Liver (tissue), 9 donors: ENCODE data around the gene TPT1. TPM values are rescaled to one million over a fixed set of nuclear protein-coding genes. Genes with fewer than 3 reads are reported as not detected.
A peak's percentile ranks its signal among the peaks of the same experiment; 100 is the strongest.

Source experiments
- DNase-seq: peaks from one replicate; pipeline ENCODE4 v3.0.0-alpha.2; 2017; ENCODE audit warnings: low spot score
- H3K27ac ChIP-seq, 2 donors: one replicate each; pipeline ENCODE4 v1.7.0; 2013; ENCODE audit warnings: inconsistent platforms in 2 of 2, low read length in 2 of 2, control low read depth in 1 of 2, low read depth in 1 of 2, mild to moderate bottlenecking in 1 of 2
- H3K27me3 ChIP-seq, 4 donors: one replicate each; pipeline versions ENCODE4 v1.6.1 to v1.7.0; 2013; ENCODE audit warnings: low read length in 3 of 4, inconsistent platforms in 1 of 4, mild to moderate bottlenecking in 1 of 4, moderate library complexity in 1 of 4; ENCODE audit not compliant: control insufficient read depth in 4 of 4, insufficient read depth in 4 of 4
- H3K36me3 ChIP-seq, 4 donors: one replicate each; pipeline versions ENCODE4 v1.6.1 to v1.7.0; 2013; ENCODE audit warnings: low read length in 3 of 4, mild to moderate bottlenecking in 3 of 4, low read depth in 1 of 4, moderate library complexity in 1 of 4; ENCODE audit not compliant: control insufficient read depth in 4 of 4, insufficient read depth in 3 of 4
- H3K4me1 ChIP-seq, 4 donors: one replicate each; pipeline versions ENCODE4 v1.6.1 to v1.7.0; 2013; ENCODE audit warnings: low read length in 3 of 4, mild to moderate bottlenecking in 3 of 4, moderate library complexity in 1 of 4; ENCODE audit not compliant: control insufficient read depth in 4 of 4, insufficient read depth in 4 of 4
- H3K4me3 ChIP-seq, 3 donors: one replicate each; pipeline versions ENCODE4 v1.6.1 to v1.7.0; 2013; ENCODE audit warnings: low read length in 3 of 3, control low read depth in 1 of 3, low read depth in 1 of 3, mild to moderate bottlenecking in 1 of 3
- H3K9ac ChIP-seq, 2 donors: one replicate each; pipeline ENCODE4 v1.7.0; 2013; ENCODE audit warnings: low read length in 2 of 2, mild to moderate bottlenecking in 2 of 2, moderate library complexity in 2 of 2, control low read depth in 1 of 2, low read depth in 1 of 2
- H3K9me3 ChIP-seq, 4 donors: one replicate each; pipeline versions ENCODE4 v1.6.1 to v1.7.0; 2013; ENCODE audit warnings: low read length in 3 of 4; ENCODE audit not compliant: control insufficient read depth in 4 of 4
- EGR1 ChIP-seq, 2 donors: IDR thresholded peaks; 2 replicates each; pipeline ENCODE4 v1.6.1; 2016 to 2018; ENCODE audit warnings: antibody characterized with exemption in 2 of 2, low read depth in 2 of 2
- FOXA1 ChIP-seq: IDR thresholded peaks from 2 replicates; pipeline ENCODE4 v1.6.1; 2016; ENCODE audit warnings: antibody characterized with exemption
- FOXA2 ChIP-seq: IDR thresholded peaks from 2 replicates; pipeline ENCODE4 v1.6.1; 2016; ENCODE audit warnings: antibody characterized with exemption
- GABPA ChIP-seq, 2 donors: IDR thresholded peaks in 1 of 2; conservative IDR thresholded peaks in 1 of 2; 2 replicates each; pipeline ENCODE4 v1.6.1; 2016; ENCODE audit warnings: antibody characterized with exemption in 2 of 2, mild to moderate bottlenecking in 1 of 2, moderate library complexity in 1 of 2
- HNF4A ChIP-seq, 2 donors: conservative IDR thresholded peaks; 2 replicates each; pipeline ENCODE4 v1.6.1; 2016; ENCODE audit warnings: antibody characterized with exemption in 2 of 2, mild to moderate bottlenecking in 2 of 2
- HNF4G ChIP-seq: IDR thresholded peaks from 2 replicates; pipeline ENCODE4 v1.6.1; 2016; ENCODE audit warnings: antibody characterized with exemption
- NR2F2 ChIP-seq: IDR thresholded peaks from 2 replicates; pipeline ENCODE4 v1.6.1; 2016; ENCODE audit warnings: antibody characterized with exemption
- RAD21 ChIP-seq, 2 donors: IDR thresholded peaks; 2 replicates each; pipeline ENCODE4 v1.6.1; 2016; ENCODE audit warnings: antibody characterized with exemption in 2 of 2, mild to moderate bottlenecking in 2 of 2
- RXRA ChIP-seq, 2 donors: IDR thresholded peaks; 2 replicates each; pipeline ENCODE4 v1.6.1; 2017 to 2018; ENCODE audit warnings: antibody characterized with exemption in 2 of 2, mild to moderate bottlenecking in 1 of 2
- SP1 ChIP-seq: IDR thresholded peaks from 2 replicates; pipeline ENCODE4 v1.6.1; 2018; ENCODE audit warnings: antibody characterized with exemption, mild to moderate bottlenecking
- TAF1 ChIP-seq: conservative IDR thresholded peaks from 2 replicates; pipeline ENCODE4 v1.6.1; 2016; ENCODE audit warnings: antibody characterized with exemption, mild to moderate bottlenecking
- YY1 ChIP-seq: IDR thresholded peaks from 2 replicates; pipeline ENCODE4 v1.6.1; 2016; ENCODE audit warnings: antibody characterized with exemption, mild to moderate bottlenecking
- WGBS: extraction: QIAGEN DNeasy Blood & Tissue Kit; methylation state at CpG from one replicate; pipeline ENCODE4 v1.1.7; 2013; 5-methylcytosine and 5-hydroxymethylcytosine counted together
- polyA plus RNA-seq, 2 donors: library from polyadenylated mRNA; stranded (reverse) in 1 of 2; unstranded in 1 of 2; fragments of 200-250 nt in 1 of 2; fragments of >200 nt in 1 of 2; fragmentation: Nextera tagmentation in 1 of 2; extraction: Ambion mirVana in 1 of 2; gene quantifications; one replicate each; pipeline versions ENCODE4 v1.2.1 to v1.2.3, GENCODE V29; 2013 to 2015
- total RNA-seq, 2 donors: library from RNA; depleted of rRNA; stranded (reverse); fragments of >200 nt; gene quantifications; one replicate each; pipeline ENCODE4 v1.2.3, GENCODE V29; 2014
- TF ChIP-seq, protein P1 (sequence below): IDR thresholded peaks from 2 replicates; pipeline ENCODE4 v1.6.1; 2016; ENCODE audit warnings: antibody characterized with exemption, mild to moderate bottlenecking
- TF ChIP-seq, protein P2 (sequence below): IDR thresholded peaks from 2 replicates; pipeline ENCODE4 v1.6.1; 2016; ENCODE audit warnings: antibody characterized with exemption
- TF ChIP-seq, protein P3 (sequence below): IDR thresholded peaks from 2 replicates; pipeline ENCODE4 v1.6.1; 2016; ENCODE audit warnings: antibody characterized with exemption
- TF ChIP-seq, protein P4 (sequence below): fragments of 150-350 bp; IDR thresholded peaks from 2 replicates; pipeline ENCODE4 v1.5.1; 2017; ENCODE audit warnings: improper control_type of control experiment, low read depth, low read length; ENCODE audit not compliant: missing input control
- TF ChIP-seq, protein P5 (sequence below): IDR thresholded peaks from 2 replicates; pipeline ENCODE4 v1.6.1; 2016; ENCODE audit warnings: antibody characterized with exemption
- donor health status: healthy.
- donor health status: healthy.
- donor health status: healthy.
- donor health status: healthy.
- donor health status: healthy.

Gene TPT1
- total and polyA plus RNA-seq, 4 donors, result 1,382 to 2,885 (median 1,815) TPM

DNA sequence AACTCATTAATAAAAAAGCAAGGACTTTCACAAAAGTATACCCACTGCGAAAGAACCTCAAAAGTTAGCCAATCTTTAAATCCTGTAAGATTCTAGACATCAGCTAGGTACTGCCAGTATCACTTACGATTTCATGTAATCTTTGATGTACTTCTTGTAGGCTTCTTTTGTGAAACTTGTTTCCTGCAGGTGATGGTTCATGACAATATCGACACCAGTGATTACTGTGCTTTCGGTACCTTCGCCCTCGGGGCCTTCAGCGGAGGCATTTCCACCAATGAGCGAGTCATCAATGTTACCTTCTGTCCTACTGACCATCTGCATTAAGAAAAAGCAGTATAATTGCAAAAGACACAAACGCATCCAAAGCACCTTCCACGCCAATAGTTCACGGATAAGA, 1.1 kb downstream of the TPT1 start:
- no peaks in the 10 kb centered on the region for H3K9me3 ChIP-seq
- WGBS, result 2% methylated on average over 11 of the region's 11 CpGs
- peak overlapping the region; percentile 97 to 99 for H3K9ac ChIP-seq
- H3K27ac ChIP-seq, result peak overlapping the region; percentile 99 to 100
- H3K27me3 ChIP-seq, result no peaks in the 10 kb centered on the region
- DNase-seq, result no peak
- H3K4me1 ChIP-seq, result peaks cover 14 to 53% (median 45%) of the 10 kb centered on the region in 4 donors
- TF ChIP-seq EGR1 (IDR thresholded peaks at IDR 0.05; ENCODE audit: low read depth in 2 of 2), result no peak
- no peak for TF ChIP-seq NR2F2
- TF ChIP-seq YY1, result no peak
- no peak for TF ChIP-seq GABPA (IDR thresholded peaks at IDR 0.05 in 1 of 2, conservative IDR thresholded peaks at IDR 0.05 in 1 of 2)
- TF ChIP-seq HNF4A (conservative IDR thresholded peaks at IDR 0.05), result no peak
- TF ChIP-seq, protein P1, sequence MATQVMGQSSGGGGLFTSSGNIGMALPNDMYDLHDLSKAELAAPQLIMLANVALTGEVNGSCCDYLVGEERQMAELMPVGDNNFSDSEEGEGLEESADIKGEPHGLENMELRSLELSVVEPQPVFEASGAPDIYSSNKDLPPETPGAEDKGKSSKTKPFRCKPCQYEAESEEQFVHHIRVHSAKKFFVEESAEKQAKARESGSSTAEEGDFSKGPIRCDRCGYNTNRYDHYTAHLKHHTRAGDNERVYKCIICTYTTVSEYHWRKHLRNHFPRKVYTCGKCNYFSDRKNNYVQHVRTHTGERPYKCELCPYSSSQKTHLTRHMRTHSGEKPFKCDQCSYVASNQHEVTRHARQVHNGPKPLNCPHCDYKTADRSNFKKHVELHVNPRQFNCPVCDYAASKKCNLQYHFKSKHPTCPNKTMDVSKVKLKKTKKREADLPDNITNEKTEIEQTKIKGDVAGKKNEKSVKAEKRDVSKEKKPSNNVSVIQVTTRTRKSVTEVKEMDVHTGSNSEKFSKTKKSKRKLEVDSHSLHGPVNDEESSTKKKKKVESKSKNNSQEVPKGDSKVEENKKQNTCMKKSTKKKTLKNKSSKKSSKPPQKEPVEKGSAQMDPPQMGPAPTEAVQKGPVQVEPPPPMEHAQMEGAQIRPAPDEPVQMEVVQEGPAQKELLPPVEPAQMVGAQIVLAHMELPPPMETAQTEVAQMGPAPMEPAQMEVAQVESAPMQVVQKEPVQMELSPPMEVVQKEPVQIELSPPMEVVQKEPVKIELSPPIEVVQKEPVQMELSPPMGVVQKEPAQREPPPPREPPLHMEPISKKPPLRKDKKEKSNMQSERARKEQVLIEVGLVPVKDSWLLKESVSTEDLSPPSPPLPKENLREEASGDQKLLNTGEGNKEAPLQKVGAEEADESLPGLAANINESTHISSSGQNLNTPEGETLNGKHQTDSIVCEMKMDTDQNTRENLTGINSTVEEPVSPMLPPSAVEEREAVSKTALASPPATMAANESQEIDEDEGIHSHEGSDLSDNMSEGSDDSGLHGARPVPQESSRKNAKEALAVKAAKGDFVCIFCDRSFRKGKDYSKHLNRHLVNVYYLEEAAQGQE, result no peak
- TF ChIP-seq, protein P2, sequence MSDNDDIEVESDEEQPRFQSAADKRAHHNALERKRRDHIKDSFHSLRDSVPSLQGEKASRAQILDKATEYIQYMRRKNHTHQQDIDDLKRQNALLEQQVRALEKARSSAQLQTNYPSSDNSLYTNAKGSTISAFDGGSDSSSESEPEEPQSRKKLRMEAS, result no peak
- TF ChIP-seq, protein P3, sequence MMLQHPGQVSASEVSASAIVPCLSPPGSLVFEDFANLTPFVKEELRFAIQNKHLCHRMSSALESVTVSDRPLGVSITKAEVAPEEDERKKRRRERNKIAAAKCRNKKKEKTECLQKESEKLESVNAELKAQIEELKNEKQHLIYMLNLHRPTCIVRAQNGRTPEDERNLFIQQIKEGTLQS, result no peak
- TF ChIP-seq, protein P4, sequence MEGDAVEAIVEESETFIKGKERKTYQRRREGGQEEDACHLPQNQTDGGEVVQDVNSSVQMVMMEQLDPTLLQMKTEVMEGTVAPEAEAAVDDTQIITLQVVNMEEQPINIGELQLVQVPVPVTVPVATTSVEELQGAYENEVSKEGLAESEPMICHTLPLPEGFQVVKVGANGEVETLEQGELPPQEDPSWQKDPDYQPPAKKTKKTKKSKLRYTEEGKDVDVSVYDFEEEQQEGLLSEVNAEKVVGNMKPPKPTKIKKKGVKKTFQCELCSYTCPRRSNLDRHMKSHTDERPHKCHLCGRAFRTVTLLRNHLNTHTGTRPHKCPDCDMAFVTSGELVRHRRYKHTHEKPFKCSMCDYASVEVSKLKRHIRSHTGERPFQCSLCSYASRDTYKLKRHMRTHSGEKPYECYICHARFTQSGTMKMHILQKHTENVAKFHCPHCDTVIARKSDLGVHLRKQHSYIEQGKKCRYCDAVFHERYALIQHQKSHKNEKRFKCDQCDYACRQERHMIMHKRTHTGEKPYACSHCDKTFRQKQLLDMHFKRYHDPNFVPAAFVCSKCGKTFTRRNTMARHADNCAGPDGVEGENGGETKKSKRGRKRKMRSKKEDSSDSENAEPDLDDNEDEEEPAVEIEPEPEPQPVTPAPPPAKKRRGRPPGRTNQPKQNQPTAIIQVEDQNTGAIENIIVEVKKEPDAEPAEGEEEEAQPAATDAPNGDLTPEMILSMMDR, result no peak
- TF ChIP-seq FOXA1, result no peak
- TF ChIP-seq HNF4G, result no peak
- TF ChIP-seq TAF1, result no peak
- TF ChIP-seq FOXA2, result no peak
- no peak for TF ChIP-seq SP1
- TF ChIP-seq RXRA (IDR thresholded peaks at IDR 0.05), result no peak
- no peak for TF ChIP-seq RAD21 (IDR thresholded peaks at IDR 0.05)
- TF ChIP-seq, protein P5, sequence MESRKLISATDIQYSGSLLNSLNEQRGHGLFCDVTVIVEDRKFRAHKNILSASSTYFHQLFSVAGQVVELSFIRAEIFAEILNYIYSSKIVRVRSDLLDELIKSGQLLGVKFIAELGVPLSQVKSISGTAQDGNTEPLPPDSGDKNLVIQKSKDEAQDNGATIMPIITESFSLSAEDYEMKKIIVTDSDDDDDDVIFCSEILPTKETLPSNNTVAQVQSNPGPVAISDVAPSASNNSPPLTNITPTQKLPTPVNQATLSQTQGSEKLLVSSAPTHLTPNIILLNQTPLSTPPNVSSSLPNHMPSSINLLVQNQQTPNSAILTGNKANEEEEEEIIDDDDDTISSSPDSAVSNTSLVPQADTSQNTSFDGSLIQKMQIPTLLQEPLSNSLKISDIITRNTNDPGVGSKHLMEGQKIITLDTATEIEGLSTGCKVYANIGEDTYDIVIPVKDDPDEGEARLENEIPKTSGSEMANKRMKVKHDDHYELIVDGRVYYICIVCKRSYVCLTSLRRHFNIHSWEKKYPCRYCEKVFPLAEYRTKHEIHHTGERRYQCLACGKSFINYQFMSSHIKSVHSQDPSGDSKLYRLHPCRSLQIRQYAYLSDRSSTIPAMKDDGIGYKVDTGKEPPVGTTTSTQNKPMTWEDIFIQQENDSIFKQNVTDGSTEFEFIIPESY, result no peak
- H3K4me3 ChIP-seq, result peak overlapping the region; percentile 92 to 94 (median 94)
- peaks cover 11 to 41% (median 33%) of the 10 kb centered on the region in 4 donors for H3K36me3 ChIP-seq
